CD4-positive, CD25-positive, alpha-beta regulatory T cell (primary cell): ENCODE results near the gene NETO1. TPM values are rescaled to one million over a fixed set of nuclear protein-coding genes. Genes with fewer than 3 reads are reported as not detected.

Experiments used
- ATAC-seq, 2 donors: fragments of 150-1000 bp; cut with Tn5 transposase; one replicate each; pipeline ENCODE4 v1.10.0; 2021; ENCODE audit warnings: low read depth in 2 of 2, moderate number of reproducible peaks in 2 of 2, moderate library complexity in 1 of 2
- DNase-seq, 3 donors: peaks; one replicate each; pipeline versions ENCODE4 v3.0.0 to v3.0.0-alpha.2; 2012 to 2022; ENCODE audit warnings: mixed read lengths in 1 of 3
- H3K27ac ChIP-seq: one replicate; pipeline ENCODE4 v1.7.0; 2013; ENCODE audit warnings: mild to moderate bottlenecking, low read length; ENCODE audit not compliant: insufficient read depth, poor library complexity, severe bottlenecking
- H3K27me3 ChIP-seq: one replicate; pipeline ENCODE4 v1.7.0; 2013; ENCODE audit warnings: low read length; ENCODE audit not compliant: control insufficient read depth, insufficient read depth
- H3K36me3 ChIP-seq: one replicate; pipeline ENCODE4 v1.7.0; 2013; ENCODE audit warnings: mild to moderate bottlenecking, low read length, moderate library complexity; ENCODE audit not compliant: control insufficient read depth, insufficient read depth
- H3K4me1 ChIP-seq: 2 replicates; pipeline ENCODE4 v1.7.0; 2013; ENCODE audit warnings: mild to moderate bottlenecking, low read length; ENCODE audit not compliant: insufficient read depth, control insufficient read depth, poor library complexity, severe bottlenecking
- H3K4me3 ChIP-seq: one replicate; pipeline ENCODE4 v1.7.0; 2013; ENCODE audit warnings: low read depth, mild to moderate bottlenecking, low read length, moderate library complexity
- H3K9me3 ChIP-seq, 2 experiments: 1 replicate in 1 of 2; 2 replicates in 1 of 2; pipeline ENCODE4 v1.7.0; 2013; ENCODE audit warnings: low read length in 2 of 2, mild to moderate bottlenecking in 1 of 2, moderate library complexity in 1 of 2; ENCODE audit not compliant: control insufficient read depth in 2 of 2
- H3K27ac Mint-ChIP-seq, 3 donors: one replicate each; pipeline ENCODE4 v1.8.0; 2020 to 2022; ENCODE audit warnings: mild to moderate bottlenecking in 3 of 3, mixed read lengths in 3 of 3, moderate library complexity in 2 of 3
- H3K27me3 Mint-ChIP-seq: one replicate; pipeline ENCODE4 v1.8.0; 2022; ENCODE audit warnings: mild to moderate bottlenecking, mixed read lengths
- H3K36me3 Mint-ChIP-seq: one replicate; pipeline ENCODE4 v1.8.0; 2020; ENCODE audit warnings: mixed read lengths
- H3K4me1 Mint-ChIP-seq, 4 donors: one replicate each; pipeline ENCODE4 v1.8.0; 2020 to 2022; ENCODE audit warnings: mixed read lengths in 4 of 4, mild to moderate bottlenecking in 1 of 4
- H3K4me3 Mint-ChIP-seq, 4 donors: one replicate each; pipeline ENCODE4 v1.8.0; 2020 to 2022; ENCODE audit warnings: mild to moderate bottlenecking in 4 of 4, mixed read lengths in 4 of 4, moderate library complexity in 3 of 4
- H3K9me3 Mint-ChIP-seq, 7 donors: one replicate each; pipeline ENCODE4 v1.8.0; 2020 to 2022; ENCODE audit warnings: mixed read lengths in 7 of 7, mild to moderate bottlenecking in 3 of 7, moderate library complexity in 2 of 7
- polyA plus RNA-seq, 4 donors: library from polyadenylated mRNA; unstranded; fragments of 300-500 nt; fragmentation: Illumina TruSeq; gene quantifications; one replicate each; pipeline ENCODE4 v1.2.3, GENCODE V29; 2021
- total RNA-seq: library from RNA; stranded (reverse); gene quantifications from one replicate; pipeline ENCODE4 v1.2.3, GENCODE V29; 2022

Gene NETO1
- total and polyA plus RNA-seq, 5 donors from 2014 or later, result not detected

GRCh38 chr18:72878143-72878542 is 10.4 kb upstream of the NETO1 start:
- Histone ChIP-seq H3K36me3 (no peaks in the 10 kb centered on the region), H3K4me1 (no peaks in the 10 kb centered on the region), H3K27ac (no peak overlapping the region), H3K9me3 (no peaks in the 10 kb centered on the region), H3K4me3 (no peak overlapping the region), H3K27me3 (no peaks in the 10 kb centered on the region)
- Mint-ChIP-seq H3K36me3 (no peaks in the 10 kb centered on the region), H3K4me3 (no peak overlapping the region), H3K9me3 (peaks cover 0 to 6% (median 2%) of the 10 kb centered on the region in 7 donors), H3K27me3 (no peaks in the 10 kb centered on the region), H3K27ac (no peak overlapping the region), H3K4me1 (no peaks in the 10 kb centered on the region)
- ATAC-seq (no peak), DNase-seq (no peak)

DNA sequence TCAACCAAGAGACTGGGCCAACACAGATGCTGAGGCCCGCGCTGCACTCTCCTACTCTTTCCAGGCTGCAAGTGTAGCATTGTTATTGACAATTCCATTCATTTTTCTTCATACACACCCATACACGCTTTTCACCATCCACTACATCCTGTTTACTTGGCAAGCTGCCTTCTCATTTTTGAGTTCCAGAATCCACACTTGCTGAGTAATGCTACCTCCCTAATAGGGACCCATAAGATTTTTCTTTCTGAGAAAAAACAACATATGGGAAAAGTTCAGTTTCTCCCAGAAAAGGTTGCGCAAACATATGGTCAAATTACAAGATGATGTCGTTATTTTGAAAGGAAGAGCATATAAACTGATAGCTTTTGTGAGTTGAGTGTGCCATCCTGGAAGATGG is 3.3 kb upstream of the NETO1 start:
- Histone ChIP-seq H3K4me3 (no peak overlapping the region), H3K9me3 (no peaks in the 10 kb centered on the region), H3K27ac (no peak overlapping the region), H3K4me1 (no peaks in the 10 kb centered on the region), H3K36me3 (no peaks in the 10 kb centered on the region), H3K27me3 (no peaks in the 10 kb centered on the region)
- peaks cover 0 to 6% (median 1%) of the 10 kb centered on the region in 4 donors for H3K4me1 Mint-ChIP-seq
- H3K4me3 Mint-ChIP-seq, result no peak overlapping the region
- H3K36me3 Mint-ChIP-seq, result no peaks in the 10 kb centered on the region
- DNase-seq (no peak), ATAC-seq (no peak)
- peaks cover 0 to 9% (median 2%) of the 10 kb centered on the region in 7 donors for H3K9me3 Mint-ChIP-seq
- H3K27me3 Mint-ChIP-seq, result peaks cover 18% of the 10 kb centered on the region
- peak overlapping the region in 1 of 3 donors; percentile 71 for H3K27ac Mint-ChIP-seq

DNA sequence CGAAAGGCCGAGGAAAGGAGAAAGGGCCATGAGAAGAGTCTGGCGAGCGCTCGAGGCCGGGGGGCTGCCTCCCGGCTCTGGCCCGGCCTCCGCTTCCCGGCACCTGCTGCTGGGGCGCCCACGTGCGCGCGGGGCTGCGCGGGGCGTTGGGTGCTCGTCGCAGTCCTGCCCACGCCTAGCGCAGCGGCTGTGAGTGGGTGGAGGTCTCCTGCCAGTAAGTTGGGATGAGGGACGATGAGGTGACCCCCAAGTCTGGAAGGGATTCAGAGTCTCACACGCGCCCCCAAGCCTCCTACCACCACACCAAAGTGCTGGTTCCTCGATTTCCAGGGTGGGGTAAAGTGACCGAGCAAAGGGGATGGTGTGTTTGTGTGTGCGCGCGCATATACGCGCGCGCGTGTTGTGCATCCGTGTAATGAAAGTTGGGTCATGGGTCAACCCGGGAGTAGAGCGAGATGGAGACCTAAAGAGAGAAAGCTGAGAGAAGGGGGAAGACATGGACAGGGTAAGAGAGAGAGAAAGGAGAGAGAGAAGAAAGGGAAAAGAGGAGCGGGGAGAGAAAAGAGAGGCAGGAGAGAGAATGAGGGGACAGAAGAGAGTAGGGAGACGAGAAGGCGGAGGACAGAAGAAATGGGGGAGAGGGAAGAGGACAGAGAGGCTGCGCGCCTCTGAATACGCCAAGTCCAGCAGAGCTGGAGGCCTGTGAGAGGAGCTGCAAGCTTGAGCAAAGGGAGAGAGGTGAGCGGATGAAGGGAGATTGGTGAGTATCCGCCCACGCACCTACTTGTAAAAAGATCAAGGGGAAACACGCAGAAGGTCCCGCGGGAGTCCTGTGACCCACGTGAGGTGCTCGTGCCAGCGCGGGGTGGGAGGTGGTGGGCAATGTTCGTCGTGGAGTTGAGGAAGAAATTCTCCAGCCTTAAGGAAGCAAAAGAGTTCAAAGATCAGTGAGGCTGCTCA is 1.7 kb upstream of the NETO1 start:
- no peak overlapping the region for H3K4me3 ChIP-seq
- H3K9me3 ChIP-seq, result no peaks in the 10 kb centered on the region
- no peak overlapping the region for H3K27ac ChIP-seq

DNA sequence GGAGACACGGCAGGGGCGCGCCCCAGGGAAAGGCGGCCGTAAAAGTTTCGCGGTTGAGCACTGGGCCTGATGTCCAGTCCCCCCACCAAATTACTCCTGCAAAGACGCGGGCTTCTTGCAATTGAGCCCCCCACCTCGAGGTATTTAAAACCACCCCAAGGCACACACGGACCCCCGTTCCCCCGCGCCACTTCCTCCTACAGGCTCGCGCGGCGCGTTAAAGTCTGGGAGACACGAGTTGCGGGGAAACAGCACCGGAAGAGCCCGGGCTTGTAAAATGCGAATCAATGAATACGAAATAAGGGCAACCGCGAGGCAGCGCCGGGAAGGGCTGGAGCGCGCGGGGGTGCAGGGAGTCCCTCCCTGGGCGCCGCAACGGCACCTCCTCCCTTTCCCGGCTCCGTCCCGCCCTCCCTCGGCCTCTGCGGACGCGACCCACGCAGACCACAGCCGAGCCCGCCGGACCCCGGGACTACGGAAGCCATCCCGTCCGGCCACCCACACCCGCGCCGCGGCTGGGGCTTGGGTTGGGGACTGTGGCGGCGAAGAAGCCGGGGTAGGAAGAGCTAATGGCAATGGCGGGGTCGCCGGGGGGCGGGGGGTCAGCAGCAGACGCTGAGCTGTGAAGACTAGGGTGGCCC is 918 bp upstream of the NETO1 start:
- Mint-ChIP-seq H3K27me3 (peaks cover 22% of the 10 kb centered on the region), H3K4me3 (peak overlapping the region in 1 of 4 donors; percentile 21), H3K4me1 (peaks cover 0 to 6% (median 1%) of the 10 kb centered on the region in 4 donors), H3K27ac (no peak overlapping the region), H3K36me3 (no peaks in the 10 kb centered on the region), H3K9me3 (peaks cover 0 to 9% (median 0%) of the 10 kb centered on the region in 7 donors)
- ATAC-seq (no peak), DNase-seq (no peak)
- H3K27ac ChIP-seq, result no peak overlapping the region
- H3K36me3 ChIP-seq, result no peaks in the 10 kb centered on the region
- H3K4me3 ChIP-seq, result no peak overlapping the region
- no peaks in the 10 kb centered on the region for H3K27me3 ChIP-seq
- H3K4me1 ChIP-seq, result no peaks in the 10 kb centered on the region
- H3K9me3 ChIP-seq, result no peaks in the 10 kb centered on the region

More for the DNA sequence above, 1.7 kb upstream of the NETO1 start:
- no peaks in the 10 kb centered on the region for H3K27me3 ChIP-seq
- H3K4me1 Mint-ChIP-seq, result peaks cover 0 to 6% (median 1%) of the 10 kb centered on the region in 4 donors
- H3K4me3 Mint-ChIP-seq, result no peak overlapping the region
- no peaks in the 10 kb centered on the region for H3K4me1 ChIP-seq
- no peaks in the 10 kb centered on the region for H3K36me3 Mint-ChIP-seq
- ATAC-seq (no peak), DNase-seq (no peak)
- peaks cover 22% of the 10 kb centered on the region for H3K27me3 Mint-ChIP-seq
- no peaks in the 10 kb centered on the region for H3K36me3 ChIP-seq
- peaks cover 0 to 9% (median 0%) of the 10 kb centered on the region in 7 donors for H3K9me3 Mint-ChIP-seq
- no peak overlapping the region for H3K27ac Mint-ChIP-seq

- H3K27me3 Mint-ChIP-seq, result peaks cover 22% of the 10 kb centered on the region
Observed at GRCh38 chr18:72866901-72867745, 664 bp downstream of the NETO1 start.

GRCh38 chr18:72866442-72866900 is 1.3 kb downstream of the NETO1 start:
- Histone ChIP-seq H3K27ac (no peak overlapping the region), H3K9me3 (no peaks in the 10 kb centered on the region), H3K36me3 (no peaks in the 10 kb centered on the region), H3K4me3 (no peak overlapping the region), H3K4me1 (no peaks in the 10 kb centered on the region), H3K27me3 (no peaks in the 10 kb centered on the region)
- no peak overlapping the region for H3K4me3 Mint-ChIP-seq
- H3K27ac Mint-ChIP-seq, result no peak overlapping the region
- ATAC-seq, result no peak
- peaks cover 4% of the 10 kb centered on the region for H3K36me3 Mint-ChIP-seq
- peaks cover 0 to 6% (median 1%) of the 10 kb centered on the region in 4 donors for H3K4me1 Mint-ChIP-seq
- H3K9me3 Mint-ChIP-seq, result peaks cover 0 to 9% (median 4%) of the 10 kb centered on the region in 7 donors
- DNase-seq, result no peak
- peaks cover 22% of the 10 kb centered on the region for H3K27me3 Mint-ChIP-seq

More at GRCh38 chr18:72866901-72867745, 664 bp downstream of the NETO1 start:
- H3K36me3 ChIP-seq, result no peaks in the 10 kb centered on the region
- no peak for DNase-seq
- no peaks in the 10 kb centered on the region for H3K36me3 Mint-ChIP-seq
- no peaks in the 10 kb centered on the region for H3K4me1 ChIP-seq
- H3K9me3 ChIP-seq, result no peaks in the 10 kb centered on the region
- H3K4me1 Mint-ChIP-seq, result peaks cover 0 to 6% (median 1%) of the 10 kb centered on the region in 4 donors
- H3K27ac ChIP-seq, result no peak overlapping the region
- H3K9me3 Mint-ChIP-seq, result peaks cover 0 to 9% (median 0%) of the 10 kb centered on the region in 7 donors
- ATAC-seq, result no peak
- no peak overlapping the region for H3K4me3 ChIP-seq
- no peak overlapping the region for H3K27ac Mint-ChIP-seq
- no peaks in the 10 kb centered on the region for H3K27me3 ChIP-seq
- H3K4me3 Mint-ChIP-seq, result no peak overlapping the region

GRCh38 chr18:72863754-72864153 is 4.0 kb downstream of the NETO1 start:
- no peak for ATAC-seq
- H3K36me3 Mint-ChIP-seq, result peaks cover 4% of the 10 kb centered on the region
- H3K4me3 ChIP-seq, result no peak overlapping the region
- H3K27ac ChIP-seq, result no peak overlapping the region
- peaks cover 0 to 3% (median 0%) of the 10 kb centered on the region in 4 donors for H3K4me1 Mint-ChIP-seq
- no peaks in the 10 kb centered on the region for H3K4me1 ChIP-seq
- no peak for DNase-seq
- H3K27ac Mint-ChIP-seq, result no peak overlapping the region
- no peak overlapping the region for H3K4me3 Mint-ChIP-seq
- H3K9me3 Mint-ChIP-seq, result peaks cover 0 to 5% (median 2%) of the 10 kb centered on the region in 7 donors
- H3K36me3 ChIP-seq, result no peaks in the 10 kb centered on the region
- no peaks in the 10 kb centered on the region for H3K27me3 ChIP-seq
- H3K27me3 Mint-ChIP-seq, result peaks cover 11% of the 10 kb centered on the region
- H3K9me3 ChIP-seq, result no peaks in the 10 kb centered on the region
